Sigmoid colon (tissue), 7 donors: Measurements from ENCODE around the gene ROS1. TPM values are rescaled to one million over a fixed set of nuclear protein-coding genes. Genes with fewer than 3 reads are reported as not detected.

Experiments
- DNase-seq: peaks from one replicate; pipeline ENCODE4 v3.0.0-alpha.2; 2019
- H3K27ac ChIP-seq, 4 donors: fragments of 200-600 bp; sonication (generic); one replicate each; pipeline ENCODE4 v1.5.1; 2016 to 2019; ENCODE audit warnings: mild to moderate bottlenecking in 1 of 4
- H3K27me3 ChIP-seq, 3 donors: fragments of 200-600 bp; sonication (generic); one replicate each; pipeline ENCODE4 v1.5.1; 2019; ENCODE audit warnings: mild to moderate bottlenecking in 1 of 3
- H3K36me3 ChIP-seq, 4 donors: fragments of 200-600 bp; sonication (generic); one replicate each; pipeline ENCODE4 v1.5.1; 2016 to 2019
- H3K4me1 ChIP-seq, 4 donors: fragments of 200-600 bp; sonication (generic); one replicate each; pipeline ENCODE4 v1.5.1; 2017 to 2019
- H3K4me3 ChIP-seq, 4 donors: fragments of 200-600 bp; sonication (generic); one replicate each; pipeline ENCODE4 v1.5.1; 2017 to 2019; ENCODE audit warnings: mild to moderate bottlenecking in 2 of 4, moderate library complexity in 1 of 4
- H3K9me3 ChIP-seq, 4 donors: fragments of 200-600 bp in 3 of 4; sonication (generic) in 3 of 4; one replicate each; pipeline versions ENCODE4 v1.5.1 to v1.6.1; 2013 to 2019
- EP300 ChIP-seq, 4 donors: sonication (generic); formaldehyde crosslinking; IDR thresholded peaks; one replicate each; pipeline ENCODE4 v1.6.1; 2017; ENCODE audit warnings: antibody characterized with exemption in 4 of 4
- POLR2A ChIP-seq, 2 donors: fragments of 450-650 bp; IDR thresholded peaks; one replicate each; pipeline ENCODE4 v1.6.1; 2016; ENCODE audit warnings: antibody characterized with exemption in 2 of 2, mild to moderate bottlenecking in 2 of 2, moderate library complexity in 2 of 2
- POLR2AphosphoS5 ChIP-seq, 4 donors: sonication (generic); formaldehyde crosslinking; IDR thresholded peaks; one replicate each; pipeline ENCODE4 v1.6.1; 2017; ENCODE audit warnings: antibody characterized with exemption in 4 of 4
- WGBS, 2 donors: extraction: QIAGEN DNeasy Blood & Tissue Kit; methylation state at CpG; one replicate each; pipeline ENCODE4 v1.1.7; 2013; 5-methylcytosine and 5-hydroxymethylcytosine counted together
- intact Hi-C: fragments of 100-400 bp; cut with DNase I; formaldehyde crosslinking; loops from one replicate; pipeline ENCODE4 v1.15.1; 2023
- polyA plus RNA-seq, 3 donors: library from polyadenylated mRNA; stranded (reverse); fragments of 200-250 nt; gene quantifications; one replicate each; pipeline ENCODE4 v1.2.3, GENCODE V29; 2013
- total RNA-seq, 4 donors: library from RNA; depleted of rRNA; stranded (reverse); fragments of >200 nt; gene quantifications; one replicate each; pipeline ENCODE4 v1.1.0, GENCODE V29; 2016
- TF ChIP-seq, protein P1 (sequence below), 4 experiments: fragments of 450-650 bp in 3 of 4; fragments of 200-600 bp in 1 of 4; IDR thresholded peaks; one replicate each; pipeline ENCODE4 v1.5.1; 2016 to 2019; ENCODE audit warnings: antibody characterized with exemption in 4 of 4, mild to moderate bottlenecking in 3 of 4, moderate library complexity in 2 of 4
- donor health status: healthy with polysubstance abuse.
- donor health status: Bipolar disorder and iron deficiency.
- donor health status: healthy.

ROS1 gene
- total and polyA plus RNA-seq, 7 donors, result 0.07 TPM; not detected in 6

DNA sequence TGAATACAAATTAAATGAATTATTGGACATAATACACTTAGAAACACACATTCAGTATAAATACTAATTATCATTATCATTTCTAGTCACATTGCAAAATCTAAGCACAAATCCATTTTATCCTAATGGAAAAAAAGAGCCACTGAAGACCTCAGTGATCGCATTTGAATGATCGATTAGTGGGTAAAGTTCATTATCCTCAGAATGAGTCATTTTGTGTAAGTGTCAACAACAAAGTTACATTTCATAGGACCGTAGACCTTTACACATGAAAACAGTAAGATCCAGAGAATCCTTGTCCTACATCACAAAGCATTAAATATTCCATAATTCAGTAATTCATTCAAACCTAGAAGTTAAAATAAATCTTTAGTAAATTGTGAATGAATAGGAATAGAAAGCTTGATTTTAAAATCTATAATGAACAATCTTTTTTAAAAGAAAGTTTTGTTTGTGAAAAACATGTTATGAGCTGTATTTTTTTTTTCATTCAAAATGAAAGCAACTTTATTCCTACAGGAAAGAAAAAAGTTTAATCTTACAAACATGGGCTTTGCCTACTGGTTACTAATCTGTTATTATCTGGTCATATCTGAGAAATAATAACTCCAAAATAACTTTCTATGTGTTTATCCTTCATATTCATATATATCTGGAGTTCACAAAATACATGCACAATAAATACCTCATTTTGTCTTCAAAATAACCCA, 33.7 kb downstream of the ROS1 start:
- no peaks in the 10 kb centered on the region for H3K27me3 ChIP-seq
- intact Hi-C loops, result no loop called here
- no peak overlapping the region for H3K27ac ChIP-seq
- no peaks in the 10 kb centered on the region for H3K4me1 ChIP-seq
- no peaks in the 10 kb centered on the region for H3K9me3 ChIP-seq
- no peaks in the 10 kb centered on the region for H3K36me3 ChIP-seq
- no peak for DNase-seq
- no peak for TF ChIP-seq EP300 (IDR thresholded peaks at IDR 0.05)
- TF ChIP-seq, protein P1, sequence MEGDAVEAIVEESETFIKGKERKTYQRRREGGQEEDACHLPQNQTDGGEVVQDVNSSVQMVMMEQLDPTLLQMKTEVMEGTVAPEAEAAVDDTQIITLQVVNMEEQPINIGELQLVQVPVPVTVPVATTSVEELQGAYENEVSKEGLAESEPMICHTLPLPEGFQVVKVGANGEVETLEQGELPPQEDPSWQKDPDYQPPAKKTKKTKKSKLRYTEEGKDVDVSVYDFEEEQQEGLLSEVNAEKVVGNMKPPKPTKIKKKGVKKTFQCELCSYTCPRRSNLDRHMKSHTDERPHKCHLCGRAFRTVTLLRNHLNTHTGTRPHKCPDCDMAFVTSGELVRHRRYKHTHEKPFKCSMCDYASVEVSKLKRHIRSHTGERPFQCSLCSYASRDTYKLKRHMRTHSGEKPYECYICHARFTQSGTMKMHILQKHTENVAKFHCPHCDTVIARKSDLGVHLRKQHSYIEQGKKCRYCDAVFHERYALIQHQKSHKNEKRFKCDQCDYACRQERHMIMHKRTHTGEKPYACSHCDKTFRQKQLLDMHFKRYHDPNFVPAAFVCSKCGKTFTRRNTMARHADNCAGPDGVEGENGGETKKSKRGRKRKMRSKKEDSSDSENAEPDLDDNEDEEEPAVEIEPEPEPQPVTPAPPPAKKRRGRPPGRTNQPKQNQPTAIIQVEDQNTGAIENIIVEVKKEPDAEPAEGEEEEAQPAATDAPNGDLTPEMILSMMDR (IDR thresholded peaks at IDR 0.05), result no peak
- TF ChIP-seq POLR2AphosphoS5 (IDR thresholded peaks at IDR 0.05), result no peak
- no peak for TF ChIP-seq POLR2A (IDR thresholded peaks at IDR 0.05)
- H3K4me3 ChIP-seq, result no peak overlapping the region
- WGBS, 2 donors, result 56 to 92% methylated on average over 3 of the region's 3 CpGs

DNA sequence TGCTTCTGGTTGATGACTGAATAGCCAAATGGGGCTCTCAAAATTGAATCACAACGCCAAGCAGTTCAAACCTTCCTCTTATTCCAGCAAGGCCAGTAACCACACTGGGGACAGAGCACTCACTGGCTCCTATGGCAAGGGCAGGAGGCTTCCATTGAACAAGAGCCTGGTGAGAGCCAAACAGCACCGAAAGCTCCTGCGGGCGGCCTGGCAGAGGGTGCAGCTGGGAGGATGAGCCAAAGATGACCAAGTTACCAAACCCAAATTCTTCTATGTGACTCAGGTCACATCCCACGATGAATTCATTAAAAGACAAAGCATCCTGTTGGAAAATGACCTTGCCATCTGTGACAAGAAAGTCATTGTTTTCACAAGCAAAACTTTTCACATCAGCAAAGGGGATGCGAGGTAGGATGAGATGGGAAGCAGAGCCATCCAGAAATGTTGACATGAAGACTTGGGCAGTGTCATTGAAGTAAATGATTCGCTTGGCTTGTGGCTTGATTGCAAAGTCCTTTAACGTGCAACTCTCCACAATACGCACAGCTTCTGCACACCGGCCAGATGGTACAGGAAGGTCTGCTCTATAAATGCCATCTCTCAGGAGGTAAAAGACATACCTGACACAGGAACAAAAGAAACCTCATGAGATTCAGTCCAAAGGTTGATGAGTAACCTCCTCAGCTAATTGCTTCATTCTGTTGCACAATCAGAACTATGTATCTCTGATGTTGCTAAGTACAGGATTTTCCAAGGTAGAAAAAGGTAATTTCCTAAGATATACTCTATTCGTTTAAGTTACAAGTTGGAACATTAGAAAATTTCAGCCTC, 36.3 kb downstream of the ROS1 start:
- no peak overlapping the region for H3K4me3 ChIP-seq
- TF ChIP-seq EP300 (IDR thresholded peaks at IDR 0.05), result no peak
- no peak for TF ChIP-seq POLR2A (IDR thresholded peaks at IDR 0.05)
- TF ChIP-seq, protein P1 (IDR thresholded peaks at IDR 0.05), result no peak
- TF ChIP-seq POLR2AphosphoS5 (IDR thresholded peaks at IDR 0.05), result no peak

DNA sequence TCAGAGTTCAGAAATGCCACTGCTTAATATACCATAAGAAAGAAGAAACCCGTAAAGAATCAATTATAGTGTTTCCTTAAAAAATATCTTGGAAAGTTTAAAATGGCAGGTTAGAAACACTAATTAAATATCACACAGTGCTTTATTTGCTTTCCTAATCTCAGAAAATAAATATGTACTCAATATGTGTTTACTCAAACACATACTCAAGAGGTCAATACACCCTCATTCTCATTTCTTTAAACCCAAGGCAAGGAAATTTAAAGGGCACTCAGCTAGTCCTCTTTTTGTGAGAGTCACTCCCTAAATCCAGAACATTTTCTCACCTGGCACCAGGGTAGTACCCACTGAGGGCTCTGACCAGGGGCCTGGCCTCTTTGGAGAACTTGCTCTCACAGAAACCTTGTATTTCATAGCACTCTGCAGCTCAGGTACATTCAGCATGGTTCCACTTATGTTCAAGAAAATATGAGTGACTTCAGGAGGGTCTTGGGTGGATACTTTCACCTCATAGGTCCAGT, 38.2 kb downstream of the ROS1 start:
- Histone ChIP-seq H3K27ac (no peak overlapping the region), H3K27me3 (no peaks in the 10 kb centered on the region), H3K9me3 (no peaks in the 10 kb centered on the region), H3K4me1 (no peaks in the 10 kb centered on the region), H3K36me3 (no peaks in the 10 kb centered on the region), H3K4me3 (no peak overlapping the region)
- WGBS, 2 donors, result 58 to 92% methylated on average over 1 of the region's 1 CpG
- intact Hi-C loops, result no loop called here
- DNase-seq, result no peak
- TF ChIP-seq, protein P1 (IDR thresholded peaks at IDR 0.05), result no peak
- no peak for TF ChIP-seq POLR2A (IDR thresholded peaks at IDR 0.05)

More for the DNA sequence above, 36.3 kb downstream of the ROS1 start:
- Histone ChIP-seq H3K9me3 (no peaks in the 10 kb centered on the region), H3K27ac (no peak overlapping the region), H3K36me3 (no peaks in the 10 kb centered on the region), H3K4me1 (no peaks in the 10 kb centered on the region), H3K27me3 (no peaks in the 10 kb centered on the region)
- WGBS, 2 donors, result 53 to 79% methylated on average over 11 of the region's 11 CpGs
- no peak for DNase-seq
- intact Hi-C loops, result no loop called here

DNA sequence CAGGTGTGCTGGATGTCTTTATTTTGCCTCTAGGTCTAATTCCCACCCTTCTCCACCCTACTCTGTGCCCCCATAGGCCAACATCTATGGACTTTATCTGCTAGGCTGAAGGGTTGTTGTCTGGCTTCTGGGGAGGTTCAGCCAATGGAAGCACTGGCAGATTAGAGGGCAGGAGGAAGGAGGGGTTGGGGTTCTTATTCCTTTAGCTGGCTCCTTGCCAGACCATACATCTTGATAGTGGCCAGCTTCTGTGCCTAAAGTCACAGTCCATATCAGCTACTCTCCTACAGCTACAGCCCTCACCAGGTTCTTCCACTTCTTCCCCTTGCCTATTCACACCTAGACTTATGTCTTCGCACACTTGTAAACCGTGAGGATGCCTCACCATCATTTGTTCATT, 41.1 kb downstream of the ROS1 start:
- H3K4me1 ChIP-seq, result no peaks in the 10 kb centered on the region
- H3K27me3 ChIP-seq, result no peaks in the 10 kb centered on the region
- 95% methylated on average over 2 of the region's 2 CpGs for WGBS, 2 donors
- H3K36me3 ChIP-seq, result no peaks in the 10 kb centered on the region
- TF ChIP-seq POLR2A (IDR thresholded peaks at IDR 0.05), result no peak
- TF ChIP-seq, protein P1 (IDR thresholded peaks at IDR 0.05), result no peak
- no peak for TF ChIP-seq EP300 (IDR thresholded peaks at IDR 0.05)
- TF ChIP-seq POLR2AphosphoS5 (IDR thresholded peaks at IDR 0.05), result no peak
- H3K27ac ChIP-seq, result no peak overlapping the region
- no peak for DNase-seq
- no peaks in the 10 kb centered on the region for H3K9me3 ChIP-seq
- H3K4me3 ChIP-seq, result no peak overlapping the region
- intact Hi-C loops, result no loop called here
